Measurements from ENCODE around the gene VPS35L. TPM values are rescaled to one million over a fixed set of nuclear protein-coding genes. Genes with fewer than 3 reads are reported as not detected.

VPS35L gene
- total and polyA plus RNA-seq, 12 donors, result 15.0 to 35.1 (median 30.4) TPM

DNA sequence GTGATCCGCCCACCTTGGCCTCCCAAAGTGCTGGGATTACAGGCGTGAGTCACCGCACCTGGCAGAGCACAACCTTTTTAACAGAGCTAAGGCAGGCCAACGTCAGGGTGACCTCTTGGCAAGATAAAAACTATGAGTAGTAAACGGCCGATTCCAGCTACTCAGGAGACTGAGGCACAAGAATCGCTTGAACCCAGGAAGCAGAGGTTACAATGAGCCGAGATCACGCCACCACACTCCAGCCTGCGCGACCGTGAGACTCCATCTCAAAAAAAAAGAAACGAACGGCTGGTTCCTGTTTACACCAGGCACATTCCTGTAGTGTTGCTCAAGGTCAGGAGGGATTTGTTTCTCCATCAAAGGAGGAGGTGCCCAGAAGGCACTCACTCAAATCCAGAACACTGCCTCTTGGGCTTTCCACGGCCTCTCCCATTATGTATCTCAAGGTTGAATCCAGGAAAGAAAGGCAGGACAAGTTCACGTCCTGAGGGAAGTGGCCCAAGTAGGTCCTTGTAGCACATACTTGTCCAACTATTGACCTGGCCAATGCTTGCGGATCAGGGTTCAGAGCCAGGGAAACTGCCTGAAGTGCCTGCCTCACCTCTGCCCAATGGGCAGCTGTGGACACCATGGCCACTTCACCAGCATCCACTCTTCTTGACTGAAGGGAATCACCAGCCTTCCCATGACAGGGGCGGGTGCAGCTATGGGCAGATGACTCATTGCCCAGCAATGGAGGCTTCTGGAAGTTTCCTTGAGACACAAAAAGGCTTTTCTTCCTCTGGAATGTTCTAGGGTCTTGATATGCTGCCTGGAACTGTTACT is 149.0 kb downstream of the VPS35L start:
- intact Hi-C loops (cut with DNase I), result loop anchor here in 1 of 10 donors (10.0 kb wide), 1 partner anchor 60 kb away; no protein-coding TSS in a partner anchor
- Histone ChIP-seq H3K36me3 (peaks cover 0 to 90% (median 13%) of the 10 kb centered on the region in 9 donors), H3K9me3 (no peaks in the 10 kb centered on the region), H3K27ac (peak overlapping the region in 9 of 10 donors; percentile 22 to 72 (median 65)), H3K4me1 (peaks cover 0 to 64% (median 31%) of the 10 kb centered on the region in 9 donors), H3K4me3 (no peak overlapping the region), H3K27me3 (no peaks in the 10 kb centered on the region)
- WGBS, 2 donors, result 59 to 72% methylated on average over 18 of the region's 18 CpGs
- peak; percentile 37 to 73 (median 58) for ATAC-seq
- no peak for DNase-seq
- TF ChIP-seq, protein P1, sequence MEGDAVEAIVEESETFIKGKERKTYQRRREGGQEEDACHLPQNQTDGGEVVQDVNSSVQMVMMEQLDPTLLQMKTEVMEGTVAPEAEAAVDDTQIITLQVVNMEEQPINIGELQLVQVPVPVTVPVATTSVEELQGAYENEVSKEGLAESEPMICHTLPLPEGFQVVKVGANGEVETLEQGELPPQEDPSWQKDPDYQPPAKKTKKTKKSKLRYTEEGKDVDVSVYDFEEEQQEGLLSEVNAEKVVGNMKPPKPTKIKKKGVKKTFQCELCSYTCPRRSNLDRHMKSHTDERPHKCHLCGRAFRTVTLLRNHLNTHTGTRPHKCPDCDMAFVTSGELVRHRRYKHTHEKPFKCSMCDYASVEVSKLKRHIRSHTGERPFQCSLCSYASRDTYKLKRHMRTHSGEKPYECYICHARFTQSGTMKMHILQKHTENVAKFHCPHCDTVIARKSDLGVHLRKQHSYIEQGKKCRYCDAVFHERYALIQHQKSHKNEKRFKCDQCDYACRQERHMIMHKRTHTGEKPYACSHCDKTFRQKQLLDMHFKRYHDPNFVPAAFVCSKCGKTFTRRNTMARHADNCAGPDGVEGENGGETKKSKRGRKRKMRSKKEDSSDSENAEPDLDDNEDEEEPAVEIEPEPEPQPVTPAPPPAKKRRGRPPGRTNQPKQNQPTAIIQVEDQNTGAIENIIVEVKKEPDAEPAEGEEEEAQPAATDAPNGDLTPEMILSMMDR (IDR thresholded peaks at IDR 0.05), result no peak

DNA sequence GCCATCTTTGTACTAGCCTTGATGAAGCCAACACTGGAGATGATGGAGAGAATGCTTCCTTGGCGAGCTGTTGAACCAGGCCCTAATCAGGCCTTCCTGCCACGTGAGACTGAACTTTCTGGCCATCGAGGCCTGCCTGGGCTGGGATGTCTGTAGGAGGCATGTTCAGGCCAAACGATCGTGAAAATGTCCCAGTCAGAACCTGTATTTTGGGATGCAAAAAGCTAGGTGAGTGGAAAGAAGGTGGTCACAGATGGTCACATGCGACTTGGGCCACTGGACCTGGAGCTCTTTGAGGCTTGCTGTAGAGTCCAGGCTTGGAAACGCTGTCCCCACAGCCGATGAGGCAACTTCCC is 149.6 kb downstream of the VPS35L start:
- intact Hi-C loops (cut with DNase I), result loop anchor here in 1 of 10 donors (10.0 kb wide), 1 partner anchor 60 kb away; no protein-coding TSS in a partner anchor
- TF ChIP-seq, protein P1 (IDR thresholded peaks at IDR 0.05), result no peak
- Histone ChIP-seq H3K9me3 (no peaks in the 10 kb centered on the region), H3K27me3 (no peaks in the 10 kb centered on the region), H3K36me3 (peaks cover 0 to 90% (median 13%) of the 10 kb centered on the region in 9 donors), H3K4me1 (peaks cover 0 to 64% (median 28%) of the 10 kb centered on the region in 9 donors), H3K4me3 (no peak overlapping the region), H3K27ac (peak overlapping the region in 9 of 10 donors; percentile 22 to 72 (median 65))
- ATAC-seq (no peak), DNase-seq (no peak)
- WGBS, 2 donors, result 94 to 95% methylated on average over 8 of the region's 8 CpGs

DNA sequence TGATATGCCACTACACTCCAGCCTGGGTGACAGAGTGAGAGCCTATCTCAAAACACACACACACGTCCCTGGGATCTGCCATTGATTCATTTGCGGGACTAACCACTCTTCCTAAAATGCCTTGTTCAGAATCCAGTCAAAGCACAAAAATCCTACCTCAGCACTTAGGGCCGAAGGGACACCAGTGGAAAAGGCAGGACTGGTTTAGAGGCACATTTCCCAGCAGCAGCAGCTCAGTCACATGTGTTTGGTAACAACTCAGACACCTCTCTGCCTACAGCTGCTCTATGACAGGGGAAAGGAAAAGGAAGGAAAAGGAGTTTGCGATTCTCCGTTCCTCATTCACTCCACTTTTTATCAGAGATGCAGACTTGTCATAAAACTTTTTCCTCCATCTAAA is 150.3 kb downstream of the VPS35L start:
- Histone ChIP-seq H3K27ac (peak overlapping the region in 6 of 10 donors; percentile 26 to 72 (median 66)), H3K36me3 (peaks cover 0 to 87% (median 13%) of the 10 kb centered on the region in 9 donors), H3K4me3 (no peak overlapping the region), H3K4me1 (peaks cover 0 to 64% (median 26%) of the 10 kb centered on the region in 9 donors), H3K9me3 (no peaks in the 10 kb centered on the region), H3K27me3 (no peaks in the 10 kb centered on the region)
- DNase-seq, result no peak
- WGBS, 2 donors, result 85 to 89% methylated on average over 5 of the region's 5 CpGs
- no peak for ATAC-seq
- TF ChIP-seq, protein P1 (IDR thresholded peaks at IDR 0.05), result no peak
- intact Hi-C loops (cut with DNase I), result loop anchor here in 1 of 10 donors (10.0 kb wide), 1 partner anchor 61 kb away; no protein-coding TSS in a partner anchor

DNA sequence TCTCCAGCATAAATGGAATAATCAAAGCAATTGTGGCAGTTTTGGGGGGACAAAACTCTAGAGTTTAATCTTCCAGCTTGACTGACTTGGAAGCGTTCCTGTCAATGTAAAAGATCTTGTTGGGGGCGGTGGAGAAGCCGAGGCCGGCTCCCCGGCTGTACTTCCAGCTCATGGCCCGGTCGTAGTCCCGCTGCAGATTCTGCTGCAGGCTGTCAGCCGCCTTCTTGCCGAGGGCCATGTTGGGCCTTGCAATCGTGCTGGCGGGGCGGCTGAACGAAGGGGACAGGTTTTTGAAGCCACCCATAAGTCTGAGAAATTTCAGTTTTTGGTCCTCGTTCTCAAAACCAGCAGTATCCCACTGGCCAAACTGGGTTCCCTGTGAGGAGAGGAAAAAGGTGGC is 151.3 kb downstream of the VPS35L start:
- no peak for ATAC-seq
- Histone ChIP-seq H3K27ac (peak overlapping the region in 2 of 10 donors; percentile 44 to 67), H3K27me3 (no peaks in the 10 kb centered on the region), H3K4me3 (no peak overlapping the region), H3K36me3 (peaks cover 0 to 79% (median 10%) of the 10 kb centered on the region in 9 donors), H3K9me3 (no peaks in the 10 kb centered on the region), H3K4me1 (peaks cover 0 to 69% (median 29%) of the 10 kb centered on the region in 9 donors)
- TF ChIP-seq, protein P1 (IDR thresholded peaks at IDR 0.05), result no peak
- WGBS, 2 donors, result 96 to 97% methylated on average over 15 of the region's 15 CpGs
- intact Hi-C loops (cut with DNase I), result loop anchor here in 1 of 10 donors (10.0 kb wide), 1 partner anchor 62 kb away; no protein-coding TSS in a partner anchor
- DNase-seq, result no peak

All from heart right ventricle (tissue), 16 donors.